SK-N-MC (cell line): ENCODE results near the gene CYSRT1.
A peak's percentile ranks its signal among the peaks of the same experiment; 100 is the strongest.

Experiments used
- DNase-seq: peaks from one replicate; pipeline ENCODE4 v3.0.0-alpha.2; 2011; ENCODE audit warnings: low read depth, low spot score
- H3K27ac ChIP-seq: fragments of 200-600 bp; sonication (generic); 2 replicates; pipeline ENCODE4 v1.5.1; 2016; ENCODE audit warnings: mixed run types
- H3K36me3 ChIP-seq: fragments of 200-600 bp; sonication (generic); 2 replicates; pipeline ENCODE4 v1.6.1; 2017; ENCODE audit warnings: antibody characterized with exemption, low read length, mixed read lengths; ENCODE audit not compliant: insufficient read depth
- H3K4me3 ChIP-seq: fragments of 200-600 bp; sonication (generic); 2 replicates; pipeline ENCODE4 v1.5.1; 2016
- H3K9ac ChIP-seq: fragments of 200-600 bp; sonication (generic); 2 replicates; pipeline ENCODE4 v1.8.0; 2017; ENCODE audit warnings: mixed run types, mixed read lengths; ENCODE audit not compliant: insufficient read length
- H3K9me3 ChIP-seq: fragments of 200-600 bp; sonication (generic); 2 replicates; pipeline ENCODE4 v1.6.1; 2017; ENCODE audit warnings: low read depth, mild to moderate bottlenecking, antibody characterized with exemption, low read length, moderate library complexity, mixed read lengths
- EZH2 ChIP-seq: fragments of 200-600 bp; sonication (generic); IDR thresholded peaks from one replicate; pipeline ENCODE4 v1.6.1; 2017; ENCODE audit warnings: antibody characterized with exemption
- FOXP2 ChIP-seq: optimal IDR thresholded peaks from 2 replicates; pipeline ENCODE3; 2011; ENCODE audit warnings: mild to moderate bottlenecking, moderate library complexity; ENCODE audit not compliant: insufficient read depth; ENCODE audit errors: extremely low read length, control extremely low read depth
- POLR2AphosphoS5 ChIP-seq: IDR thresholded peaks from 2 replicates; pipeline ENCODE4 v1.6.1; 2012; ENCODE audit warnings: mild to moderate bottlenecking, low read depth, low read length, borderline replicate concordance

CYSRT1 gene

GRCh38 chr9:137181680-137182079, 43.3 kb upstream of the CYSRT1 start:
- Histone ChIP-seq H3K27ac (no peak overlapping the region), H3K9ac (no peak overlapping the region), H3K9me3 (no peaks in the 10 kb centered on the region), H3K4me3 (no peak overlapping the region), H3K36me3 (peaks cover 8% of the 10 kb centered on the region; the same call in 1 of the 2 replicates)
- no peak for DNase-seq
- no peak for TF ChIP-seq EZH2
- no peak for TF ChIP-seq POLR2AphosphoS5
- TF ChIP-seq FOXP2 = no peak

GRCh38 chr9:137182836-137183235, 42.1 kb upstream of the CYSRT1 start:
- Histone ChIP-seq H3K9ac (no peak overlapping the region), H3K4me3 (no peak overlapping the region), H3K36me3 (peaks cover 8% of the 10 kb centered on the region; the same call in 1 of the 2 replicates), H3K9me3 (no peaks in the 10 kb centered on the region), H3K27ac (no peak overlapping the region)
- no peak for DNase-seq
- TF ChIP-seq EZH2 = no peak
- no peak for TF ChIP-seq FOXP2
- no peak for TF ChIP-seq POLR2AphosphoS5

- H3K4me3 ChIP-seq = no peak overlapping the region
- H3K9me3 ChIP-seq = no peaks in the 10 kb centered on the region
- TF ChIP-seq FOXP2 (no peak), EZH2 (no peak), POLR2AphosphoS5 (no peak)
- no peak for DNase-seq
- H3K27ac ChIP-seq = no peak overlapping the region
- H3K9ac ChIP-seq = no peak overlapping the region
- H3K36me3 ChIP-seq = peaks cover 8% of the 10 kb centered on the region; the same call in 1 of the 2 replicates
Observed at GRCh38 chr9:137183980-137184595, 40.9 kb upstream of the CYSRT1 start.

- H3K27ac ChIP-seq = no peak overlapping the region
- H3K4me3 ChIP-seq = no peak overlapping the region
- H3K9me3 ChIP-seq = no peaks in the 10 kb centered on the region
- H3K9ac ChIP-seq = no peak overlapping the region
- DNase-seq = no peak
- H3K36me3 ChIP-seq = peaks cover 11% of the 10 kb centered on the region; the same call in 1 of the 2 replicates
- no peak for TF ChIP-seq EZH2
- no peak for TF ChIP-seq POLR2AphosphoS5
- TF ChIP-seq FOXP2 = no peak
Observed at GRCh38 chr9:137184881-137185660, 39.9 kb upstream of the CYSRT1 start.

- Histone ChIP-seq H3K27ac (no peak overlapping the region), H3K9ac (no peak overlapping the region), H3K4me3 (no peak overlapping the region), H3K36me3 (peaks cover 14% of the 10 kb centered on the region; the same call in 1 of the 2 replicates), H3K9me3 (no peaks in the 10 kb centered on the region)
- no peak for DNase-seq
- TF ChIP-seq FOXP2 (no peak), EZH2 (no peak), POLR2AphosphoS5 (no peak)
Observed at GRCh38 chr9:137185921-137186320, 39.1 kb upstream of the CYSRT1 start.

- Histone ChIP-seq H3K9me3 (no peaks in the 10 kb centered on the region), H3K9ac (no peak overlapping the region), H3K27ac (no peak overlapping the region), H3K36me3 (peaks cover 14% of the 10 kb centered on the region; the same call in 1 of the 2 replicates), H3K4me3 (no peak overlapping the region)
- TF ChIP-seq FOXP2 (no peak), POLR2AphosphoS5 (no peak), EZH2 (no peak)
- DNase-seq = no peak
Observed at GRCh38 chr9:137186385-137186784, 38.6 kb upstream of the CYSRT1 start.

GRCh38 chr9:137187386-137187785, 37.6 kb upstream of the CYSRT1 start:
- Histone ChIP-seq H3K4me3 (peak overlapping the region; percentile 97), H3K9me3 (no peaks in the 10 kb centered on the region), H3K9ac (peak overlapping the region; percentile 96), H3K36me3 (peaks cover 14% of the 10 kb centered on the region; the same call in 1 of the 2 replicates), H3K27ac (no peak overlapping the region)
- TF ChIP-seq EZH2 (no peak), FOXP2 (no peak), POLR2AphosphoS5 (no peak)
- DNase-seq = no peak

- TF ChIP-seq FOXP2 (no peak), EZH2 (no peak), POLR2AphosphoS5 (no peak)
- no peak for DNase-seq
- Histone ChIP-seq H3K9me3 (no peaks in the 10 kb centered on the region), H3K27ac (peak overlapping the region; percentile 62), H3K36me3 (peaks cover 12% of the 10 kb centered on the region; the same call in 1 of the 2 replicates), H3K4me3 (peak overlapping the region; percentile 97), H3K9ac (peak overlapping the region; percentile 96)
Observed at GRCh38 chr9:137188086-137188489, 36.9 kb upstream of the CYSRT1 start.

GRCh38 chr9:137188490-137189296, 36.3 kb upstream of the CYSRT1 start, which contains the start of the genes ANAPC2 and SSNA1:
Gene ANAPC2 (minus strand): TSS chr9:137188560. CDS start chr9:137188532, 28 bp downstream.
Gene SSNA1 (plus strand): TSS chr9:137188676. CDS start chr9:137188727, 51 bp downstream.
- peak within 1 kb of the TSS; percentile 97 for H3K4me3 ChIP-seq
- peak; percentile 16 for DNase-seq
- peak within 1 kb of the TSS; percentile 89 for H3K27ac ChIP-seq
- peak within 1 kb of the TSS; percentile 96 for H3K9ac ChIP-seq
- peaks cover 6% of the 10 kb centered on the region; the same call in 1 of the 2 replicates for H3K36me3 ChIP-seq
- peak; percentile 85 for TF ChIP-seq FOXP2
- no peak for TF ChIP-seq EZH2
- TF ChIP-seq POLR2AphosphoS5 = peak; percentile 94
- no peaks in the 10 kb centered on the region for H3K9me3 ChIP-seq
